Choroid plexus epithelial cell (primary cell): ENCODE results near the gene GGT5.
"Not testable (repeated sequence)": the region's sequence is repeated elsewhere in the genome, so short reads cannot be mapped to it uniquely, and the experiment has no call there.

Experiments
- DNase-seq: peaks from one replicate; pipeline ENCODE4 v3.0.0-alpha.2; 2010; ENCODE audit warnings: low read depth
- H3K4me3 ChIP-seq: 2 replicates; pipeline ENCODE4 v1.5.1; 2011; ENCODE audit warnings: low read depth, mild to moderate bottlenecking, control low read depth, low read length, moderate library complexity
- TF ChIP-seq, protein P1 (sequence below): conservative IDR thresholded peaks from 2 replicates; pipeline ENCODE4 v1.5.1; 2011; ENCODE audit warnings: low read depth, mild to moderate bottlenecking, control low read depth, inconsistent platforms, low read length, moderate library complexity

The GGT5 gene

DNA sequence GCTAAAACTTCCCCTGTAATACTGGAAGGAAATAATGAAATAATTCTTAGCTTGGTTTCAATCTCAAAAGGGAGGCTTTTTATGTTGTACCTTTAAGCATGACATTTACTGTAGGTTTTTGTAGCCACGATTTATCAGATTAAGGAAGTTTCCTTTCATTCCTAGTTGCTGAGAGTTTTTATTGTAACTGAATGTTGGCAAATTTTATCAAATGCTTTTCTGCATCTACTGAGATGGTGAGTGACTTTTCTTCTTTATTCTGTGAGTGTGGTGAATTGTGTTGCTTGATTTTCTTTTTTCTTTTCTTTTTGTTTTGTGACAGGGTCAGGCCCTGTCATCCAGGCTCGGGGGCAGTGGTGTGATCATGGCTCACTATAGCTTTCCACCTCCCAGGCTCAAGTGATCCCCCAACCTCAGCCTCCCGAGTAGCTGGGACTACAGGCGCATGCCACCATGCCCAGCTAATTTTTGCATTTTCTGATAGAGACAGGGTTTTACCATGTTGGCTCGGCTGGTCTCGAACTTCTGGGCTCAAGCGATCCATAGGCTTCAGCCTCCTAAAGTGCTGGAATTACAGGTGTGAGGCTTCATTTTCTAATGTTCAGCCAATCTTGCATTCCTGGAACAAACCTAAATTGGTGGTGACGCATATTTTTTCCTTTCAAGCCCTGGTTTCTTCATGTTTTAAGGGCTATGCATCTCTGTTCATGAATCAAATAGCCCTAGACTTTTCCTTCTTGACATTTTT lies 37.4 kb downstream of the GGT5 start:
- no peak for DNase-seq
- TF ChIP-seq, protein P1, sequence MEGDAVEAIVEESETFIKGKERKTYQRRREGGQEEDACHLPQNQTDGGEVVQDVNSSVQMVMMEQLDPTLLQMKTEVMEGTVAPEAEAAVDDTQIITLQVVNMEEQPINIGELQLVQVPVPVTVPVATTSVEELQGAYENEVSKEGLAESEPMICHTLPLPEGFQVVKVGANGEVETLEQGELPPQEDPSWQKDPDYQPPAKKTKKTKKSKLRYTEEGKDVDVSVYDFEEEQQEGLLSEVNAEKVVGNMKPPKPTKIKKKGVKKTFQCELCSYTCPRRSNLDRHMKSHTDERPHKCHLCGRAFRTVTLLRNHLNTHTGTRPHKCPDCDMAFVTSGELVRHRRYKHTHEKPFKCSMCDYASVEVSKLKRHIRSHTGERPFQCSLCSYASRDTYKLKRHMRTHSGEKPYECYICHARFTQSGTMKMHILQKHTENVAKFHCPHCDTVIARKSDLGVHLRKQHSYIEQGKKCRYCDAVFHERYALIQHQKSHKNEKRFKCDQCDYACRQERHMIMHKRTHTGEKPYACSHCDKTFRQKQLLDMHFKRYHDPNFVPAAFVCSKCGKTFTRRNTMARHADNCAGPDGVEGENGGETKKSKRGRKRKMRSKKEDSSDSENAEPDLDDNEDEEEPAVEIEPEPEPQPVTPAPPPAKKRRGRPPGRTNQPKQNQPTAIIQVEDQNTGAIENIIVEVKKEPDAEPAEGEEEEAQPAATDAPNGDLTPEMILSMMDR, result no peak
- no peak overlapping the region for H3K4me3 ChIP-seq

DNA sequence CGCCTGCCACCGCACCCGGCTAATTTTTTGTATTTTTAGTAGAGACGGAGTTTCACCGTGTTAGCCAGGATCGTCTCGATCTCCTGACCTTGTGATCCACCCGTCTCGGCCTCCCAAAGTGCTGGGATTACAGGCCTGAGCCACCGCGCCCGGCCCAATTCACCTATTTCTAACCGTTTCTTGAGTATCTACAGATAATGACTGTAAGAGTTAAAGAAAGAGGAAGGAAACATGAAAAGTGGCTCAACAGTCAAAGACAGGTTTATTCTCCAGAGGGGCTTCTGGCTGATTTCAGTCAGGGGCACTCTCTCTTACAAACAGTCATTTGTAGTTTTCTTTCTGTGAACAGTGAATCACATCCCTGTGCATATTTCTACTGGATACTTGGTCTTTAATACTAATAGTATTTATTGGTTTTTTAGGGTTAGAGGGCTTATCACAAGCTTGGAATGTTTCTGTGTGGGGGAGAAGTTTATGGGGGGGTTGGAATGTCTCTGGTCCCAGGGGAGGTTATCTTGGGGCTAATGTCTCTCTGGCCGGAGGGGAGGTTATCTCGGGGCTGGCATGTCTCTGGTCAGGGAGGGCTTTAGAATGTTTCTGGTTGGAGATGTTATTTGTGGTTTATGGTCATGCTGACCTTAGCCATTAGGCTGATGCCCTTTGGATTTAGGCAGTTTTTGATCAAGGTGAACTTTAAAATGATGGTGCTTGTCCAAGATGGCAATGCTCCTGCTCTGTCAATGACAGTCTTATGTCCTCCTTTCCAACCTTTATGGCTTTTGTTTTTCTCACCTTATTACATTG lies 38.2 kb downstream of the GGT5 start:
- not testable (repeated sequence) for H3K4me3 ChIP-seq
- DNase-seq, result peak; percentile 43

GRCh38 chr22:24205438-24206195 lies 39.3 kb downstream of the GGT5 start:
- DNase-seq, result no peak
- no peak overlapping the region for H3K4me3 ChIP-seq
- TF ChIP-seq, protein P1, result no peak

DNA sequence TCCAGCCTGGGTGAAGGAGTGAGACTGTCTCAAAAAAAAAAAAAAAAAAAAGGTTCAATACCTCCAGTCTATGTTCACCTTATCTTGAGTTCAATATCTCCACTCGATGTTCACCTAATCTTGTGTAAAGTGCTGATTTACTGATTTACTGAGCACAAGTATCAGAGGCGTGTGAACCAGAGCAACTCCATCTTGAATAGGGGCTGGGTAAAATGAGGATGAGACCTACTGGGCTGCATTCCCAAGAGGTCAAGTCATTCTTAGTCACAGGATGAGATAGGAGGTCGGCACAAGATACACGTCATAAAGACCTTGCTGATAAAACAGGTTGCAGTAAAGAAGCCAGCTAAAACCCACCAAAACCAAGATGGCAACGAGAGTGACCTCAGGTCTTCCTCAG lies 41.0 kb downstream of the GGT5 start:
- H3K4me3 ChIP-seq, DNase-seq: not testable (repeated sequence)

GRCh38 chr22:24201681-24202614 lies 42.9 kb downstream of the GGT5 start:
- H3K4me3 ChIP-seq, result no peak overlapping the region
- TF ChIP-seq, protein P1, result no peak
- DNase-seq, result peak; percentile 36

DNA sequence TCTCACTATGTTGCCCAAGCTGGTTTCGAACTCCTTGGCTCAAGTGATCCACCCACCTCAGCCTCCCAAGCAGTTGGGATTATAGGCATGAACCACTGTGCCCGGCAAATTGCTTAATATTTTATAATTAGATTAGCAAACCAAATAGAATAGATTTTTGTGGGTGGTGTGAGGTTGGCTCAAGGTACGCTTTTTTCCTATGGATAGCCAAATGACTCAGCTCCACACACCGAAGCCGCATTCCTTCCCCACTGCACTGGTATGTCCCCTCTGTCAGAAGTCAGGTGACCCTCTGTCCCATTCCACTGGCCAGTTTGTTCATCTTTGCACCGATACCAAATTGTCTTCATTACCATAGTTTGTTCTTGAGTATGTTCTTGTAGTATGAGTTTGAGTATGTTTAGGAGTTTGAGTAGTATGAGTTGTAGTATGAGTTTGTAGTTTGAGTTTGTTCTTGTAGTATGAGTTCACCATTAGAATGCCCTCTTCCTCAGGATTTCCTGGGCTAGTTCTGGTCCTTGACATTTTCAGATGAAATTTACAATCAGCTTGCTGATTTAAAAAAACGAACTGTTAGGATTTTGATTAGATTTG lies 44.2 kb downstream of the GGT5 start:
- H3K4me3 ChIP-seq, result no peak overlapping the region
- TF ChIP-seq, protein P1, result no peak
- peak; percentile 88 for DNase-seq

GRCh38 chr22:24198682-24199052 lies 46.2 kb downstream of the GGT5 start:
- TF ChIP-seq, protein P1, result no peak
- DNase-seq, result no peak
- H3K4me3 ChIP-seq, result no peak overlapping the region
